HS-27A (cell line): Measurements from ENCODE around the gene MAST3.

Source experiments
- DNase-seq: peaks from one replicate; pipeline ENCODE4 v3.0.0-alpha.2; 2012; ENCODE audit warnings: low read depth, missing footprints

Gene MAST3

GRCh38 chr19:18113827-18114226 is 16.2 kb downstream of the MAST3 start:
- DNase-seq: no peak

- no peak for DNase-seq
Measured at GRCh38 chr19:18114483-18114882, 16.9 kb downstream of the MAST3 start.

GRCh38 chr19:18117364-18117691 is 19.8 kb downstream of the MAST3 start:
- no peak for DNase-seq

GRCh38 chr19:18117692-18118378 is 20.3 kb downstream of the MAST3 start:
- no peak for DNase-seq

GRCh38 chr19:18118420-18119012 is 20.9 kb downstream of the MAST3 start:
- DNase-seq: no peak

GRCh38 chr19:18119013-18119716 is 21.6 kb downstream of the MAST3 start:
- DNase-seq: no peak

GRCh38 chr19:18119717-18120105 is 22.1 kb downstream of the MAST3 start:
- no peak for DNase-seq

- DNase-seq: no peak
Measured at GRCh38 chr19:18120127-18120526, 22.5 kb downstream of the MAST3 start.

- no peak for DNase-seq
Measured at GRCh38 chr19:18121166-18121565, 23.6 kb downstream of the MAST3 start.

GRCh38 chr19:18122424-18122823 is 24.8 kb downstream of the MAST3 start:
- no peak for DNase-seq

- DNase-seq: no peak
Measured at GRCh38 chr19:18122860-18123795, 25.6 kb downstream of the MAST3 start.

- no peak for DNase-seq
Measured at GRCh38 chr19:18123819-18124218, 26.2 kb downstream of the MAST3 start.

GRCh38 chr19:18126097-18126496 is 28.5 kb downstream of the MAST3 start:
- no peak for DNase-seq

- no peak for DNase-seq
Measured at GRCh38 chr19:18128044-18128443, 30.5 kb downstream of the MAST3 start.

- DNase-seq: no peak
Measured at GRCh38 chr19:18128805-18129204, 31.2 kb downstream of the MAST3 start.

- no peak for DNase-seq
Measured at GRCh38 chr19:18130523-18131242, 33.1 kb downstream of the MAST3 start.

- DNase-seq: no peak
Measured at GRCh38 chr19:18131841-18132596, 34.4 kb downstream of the MAST3 start.

- DNase-seq: no peak
Measured at GRCh38 chr19:18135712-18136584, 38.4 kb downstream of the MAST3 start.

- DNase-seq: no peak
Measured at GRCh38 chr19:18137242-18137641, 39.7 kb downstream of the MAST3 start.
